Cardiac muscle cell (in vitro differentiated cells and primary cell): ENCODE data around the gene SPTB. TPM values are rescaled to one million over a fixed set of nuclear protein-coding genes. Genes with fewer than 3 reads are reported as not detected.

ENCODE experiments used
- DNase-seq, 2 donors: peaks; one replicate each; pipeline versions ENCODE4 v3.0.0 to v3.0.0-alpha.2; 2010 to 2017; ENCODE audit warnings: low read depth in 1 of 2, low spot score in 1 of 2
- H3K27ac ChIP-seq: fragments of 200-600 bp; sonication (generic); 2 replicates; pipeline ENCODE4 v1.5.1; 2016
- H3K27me3 ChIP-seq: fragments of 200-600 bp; sonication (generic); 2 replicates; pipeline ENCODE4 v1.6.0; 2016; ENCODE audit warnings: control low read depth
- H3K36me3 ChIP-seq: fragments of 200-600 bp; sonication (generic); 2 replicates; pipeline ENCODE4 v1.5.1; 2016; ENCODE audit warnings: control low read depth
- H3K4me1 ChIP-seq: fragments of 200-600 bp; sonication (generic); 2 replicates; pipeline ENCODE4 v1.8.1; 2017; ENCODE audit warnings: low read depth, mild to moderate bottlenecking, mixed run types
- H3K4me3 ChIP-seq: fragments of 200-600 bp; sonication (generic); 2 replicates; pipeline ENCODE4 v1.5.1; 2016; ENCODE audit warnings: mild to moderate bottlenecking
- H3K9me3 ChIP-seq: fragments of 200-600 bp; sonication (generic); 2 replicates; pipeline ENCODE4 v1.5.1; 2017; ENCODE audit warnings: low read depth, mild to moderate bottlenecking, control low read depth
- polyA plus RNA-seq: library from polyadenylated mRNA; unstranded; fragments of >200 nt; fragmentation: Nextera tagmentation; extraction: Ambion mirVana; gene quantifications from 2 replicates; pipeline ENCODE4 v1.2.1, GENCODE V29; 2016
- total RNA-seq: library from RNA; depleted of rRNA; stranded (reverse); fragments of >200 nt; gene quantifications from 2 replicates; pipeline ENCODE4 v1.2.3, GENCODE V29; 2016
- TF ChIP-seq, protein P1 (sequence below): IDR thresholded peaks from 2 replicates; pipeline ENCODE4 v1.5.1; 2012; ENCODE audit warnings: low read depth, mild to moderate bottlenecking, low read length

SPTB gene
- total and polyA plus RNA-seq, 2 experiments from 2014 or later: 9.2 to 9.9 TPM

DNA sequence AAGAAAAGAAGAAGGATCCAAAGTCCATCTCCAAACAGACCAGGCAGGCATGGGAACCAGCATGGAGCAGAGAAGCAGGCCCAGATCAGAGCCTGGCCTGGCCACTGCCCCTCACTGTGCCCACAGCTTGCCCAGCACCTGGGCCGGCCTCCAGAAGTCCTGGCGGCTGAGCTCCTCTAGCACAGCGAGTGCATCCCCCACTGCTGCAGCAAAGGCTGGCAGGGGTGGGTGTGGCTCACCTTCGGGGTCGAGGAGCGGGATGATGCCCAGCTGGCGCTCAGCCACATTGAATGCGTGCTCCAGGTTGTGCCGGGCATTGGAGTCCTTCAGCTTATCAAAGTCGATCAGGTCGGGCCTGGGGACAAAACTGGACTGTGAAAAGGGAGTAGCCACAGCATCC, 78.7 kb downstream of the SPTB start:
- Histone ChIP-seq H3K27ac (no peak overlapping the region), H3K4me3 (no peak overlapping the region), H3K9me3 (no peaks in the 10 kb centered on the region), H3K27me3 (no peaks in the 10 kb centered on the region), H3K4me1 (no peaks in the 10 kb centered on the region), H3K36me3 (no peaks in the 10 kb centered on the region)
- TF ChIP-seq, protein P1, sequence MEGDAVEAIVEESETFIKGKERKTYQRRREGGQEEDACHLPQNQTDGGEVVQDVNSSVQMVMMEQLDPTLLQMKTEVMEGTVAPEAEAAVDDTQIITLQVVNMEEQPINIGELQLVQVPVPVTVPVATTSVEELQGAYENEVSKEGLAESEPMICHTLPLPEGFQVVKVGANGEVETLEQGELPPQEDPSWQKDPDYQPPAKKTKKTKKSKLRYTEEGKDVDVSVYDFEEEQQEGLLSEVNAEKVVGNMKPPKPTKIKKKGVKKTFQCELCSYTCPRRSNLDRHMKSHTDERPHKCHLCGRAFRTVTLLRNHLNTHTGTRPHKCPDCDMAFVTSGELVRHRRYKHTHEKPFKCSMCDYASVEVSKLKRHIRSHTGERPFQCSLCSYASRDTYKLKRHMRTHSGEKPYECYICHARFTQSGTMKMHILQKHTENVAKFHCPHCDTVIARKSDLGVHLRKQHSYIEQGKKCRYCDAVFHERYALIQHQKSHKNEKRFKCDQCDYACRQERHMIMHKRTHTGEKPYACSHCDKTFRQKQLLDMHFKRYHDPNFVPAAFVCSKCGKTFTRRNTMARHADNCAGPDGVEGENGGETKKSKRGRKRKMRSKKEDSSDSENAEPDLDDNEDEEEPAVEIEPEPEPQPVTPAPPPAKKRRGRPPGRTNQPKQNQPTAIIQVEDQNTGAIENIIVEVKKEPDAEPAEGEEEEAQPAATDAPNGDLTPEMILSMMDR: no peak
- no peak for DNase-seq

DNA sequence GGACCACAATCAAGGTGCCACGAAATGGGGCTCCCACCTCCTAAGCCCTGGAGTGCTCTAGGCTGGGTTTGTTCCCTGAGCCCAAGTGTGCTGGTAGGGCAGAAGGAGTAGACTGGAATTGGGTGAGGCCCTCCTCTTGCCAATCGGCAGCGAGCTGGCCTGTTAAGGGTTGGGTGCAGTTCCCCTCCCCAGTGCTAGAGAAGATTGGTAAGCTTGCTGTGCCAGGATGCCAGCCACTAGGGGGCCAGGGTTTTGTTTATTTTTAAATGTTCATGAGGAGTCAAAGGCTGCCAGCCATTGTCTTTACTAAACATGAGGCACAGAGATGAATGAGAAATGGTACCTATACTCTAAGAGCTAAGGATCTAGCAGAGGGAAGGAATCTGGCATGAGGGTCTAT, 79.7 kb downstream of the SPTB start:
- Histone ChIP-seq H3K9me3 (no peaks in the 10 kb centered on the region), H3K36me3 (no peaks in the 10 kb centered on the region), H3K4me3 (no peak overlapping the region), H3K27me3 (no peaks in the 10 kb centered on the region), H3K4me1 (no peaks in the 10 kb centered on the region), H3K27ac (no peak overlapping the region)
- TF ChIP-seq, protein P1: peak; percentile 57
- peak; percentile 41 to 48 for DNase-seq

DNA sequence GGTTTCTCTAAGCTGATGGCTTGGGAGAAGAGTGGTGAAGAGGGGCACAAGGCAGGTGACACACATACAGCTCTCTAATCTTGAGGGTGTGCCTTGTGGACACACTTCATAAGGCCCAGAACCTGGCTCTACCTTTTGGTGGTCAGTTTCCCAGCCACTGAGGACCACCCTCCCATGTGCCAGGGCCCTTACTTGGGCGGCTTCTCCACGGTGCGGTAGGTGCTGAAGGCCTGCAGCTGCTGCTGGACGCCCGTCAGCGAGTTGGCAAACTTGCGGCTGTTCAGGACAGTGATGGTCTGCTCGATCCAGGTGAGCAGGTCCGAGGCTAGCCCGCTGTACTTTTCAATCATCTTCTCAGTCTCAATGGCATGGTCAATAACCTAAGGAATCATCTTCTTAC, 80.2 kb downstream of the SPTB start:
- DNase-seq: no peak
- H3K4me3 ChIP-seq: no peak overlapping the region
- H3K9me3 ChIP-seq: no peaks in the 10 kb centered on the region
- no peaks in the 10 kb centered on the region for H3K27me3 ChIP-seq
- H3K4me1 ChIP-seq: no peaks in the 10 kb centered on the region
- no peaks in the 10 kb centered on the region for H3K36me3 ChIP-seq
- TF ChIP-seq, protein P1: no peak
- H3K27ac ChIP-seq: no peak overlapping the region

DNA sequence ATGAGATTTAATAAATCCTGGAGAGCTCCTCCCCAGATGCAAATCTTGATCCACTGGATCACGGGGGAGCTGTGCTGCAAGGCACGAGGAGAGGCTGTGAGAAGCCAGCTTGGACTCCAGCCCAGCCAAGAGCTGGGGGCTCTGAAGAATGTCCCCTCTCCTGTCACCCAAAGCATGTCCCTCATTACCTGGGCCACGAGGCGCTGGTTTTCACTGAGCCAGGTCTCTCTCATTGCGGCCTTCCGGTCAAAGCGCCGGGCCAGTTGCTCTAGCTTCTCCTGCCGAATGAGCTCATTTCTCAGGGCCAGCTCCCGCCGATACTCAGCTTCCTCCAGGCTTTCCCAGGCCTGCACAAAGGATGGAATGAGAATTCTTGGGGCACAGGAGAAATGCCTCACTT, 83.3 kb downstream of the SPTB start:
- TF ChIP-seq, protein P1: no peak
- H3K4me1 ChIP-seq: no peaks in the 10 kb centered on the region
- H3K9me3 ChIP-seq: no peaks in the 10 kb centered on the region
- no peak overlapping the region for H3K4me3 ChIP-seq
- no peak for DNase-seq
- no peak overlapping the region for H3K27ac ChIP-seq
- no peaks in the 10 kb centered on the region for H3K27me3 ChIP-seq
- H3K36me3 ChIP-seq: no peaks in the 10 kb centered on the region

DNA sequence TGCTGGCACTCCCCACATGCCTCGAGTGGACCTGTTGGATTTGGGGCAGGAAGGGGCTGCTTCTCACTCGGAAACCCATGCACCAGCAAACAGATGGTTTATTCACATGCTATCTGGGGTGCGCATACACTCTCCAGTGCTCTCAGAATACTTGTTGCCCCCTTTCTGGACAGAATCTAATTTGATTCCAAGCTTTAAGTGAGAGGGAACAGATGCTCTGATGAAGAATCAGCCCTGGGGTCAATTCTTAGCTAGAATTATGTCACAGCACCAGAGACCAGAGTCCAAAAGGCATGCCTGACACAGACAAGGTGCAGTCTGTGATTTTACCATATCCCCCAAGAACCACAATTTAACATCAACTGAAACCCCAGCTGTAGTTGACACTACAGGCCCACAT, 83.8 kb downstream of the SPTB start:
- Histone ChIP-seq H3K27ac (no peak overlapping the region), H3K4me1 (no peaks in the 10 kb centered on the region), H3K9me3 (no peaks in the 10 kb centered on the region), H3K36me3 (no peaks in the 10 kb centered on the region), H3K4me3 (no peak overlapping the region), H3K27me3 (no peaks in the 10 kb centered on the region)
- no peak for DNase-seq
- TF ChIP-seq, protein P1: no peak

DNA sequence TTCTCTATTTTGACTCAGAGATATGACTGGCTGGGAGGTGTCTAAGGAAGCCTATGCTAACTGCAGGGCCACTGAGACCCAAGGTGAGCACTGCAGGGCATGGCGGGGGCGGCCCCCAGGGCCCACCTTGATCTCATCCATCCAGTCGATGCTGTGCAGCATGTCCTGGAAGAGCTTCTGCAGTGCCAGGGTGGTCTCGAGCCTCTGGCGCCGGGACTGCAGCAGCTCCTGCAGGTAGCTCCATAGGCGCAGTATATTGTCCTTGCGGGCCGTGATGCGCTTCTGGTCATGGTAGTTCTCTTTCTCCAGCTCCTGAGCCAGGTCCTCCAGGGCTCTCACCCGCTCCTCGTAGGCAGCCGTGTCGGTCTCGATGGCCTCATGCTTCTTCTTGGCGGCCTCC, 84.5 kb downstream of the SPTB start:
- H3K9me3 ChIP-seq: no peaks in the 10 kb centered on the region
- H3K27ac ChIP-seq: no peak overlapping the region
- H3K36me3 ChIP-seq: no peaks in the 10 kb centered on the region
- no peak for DNase-seq
- no peaks in the 10 kb centered on the region for H3K27me3 ChIP-seq
- TF ChIP-seq, protein P1: no peak
- no peaks in the 10 kb centered on the region for H3K4me1 ChIP-seq
- H3K4me3 ChIP-seq: no peak overlapping the region
